ENCODE data around the gene HNRNPAB.

GRCh38 chr5:178222292-178222691 is 18.0 kb downstream of the HNRNPAB start:
- TF ChIP-seq, protein P1, sequence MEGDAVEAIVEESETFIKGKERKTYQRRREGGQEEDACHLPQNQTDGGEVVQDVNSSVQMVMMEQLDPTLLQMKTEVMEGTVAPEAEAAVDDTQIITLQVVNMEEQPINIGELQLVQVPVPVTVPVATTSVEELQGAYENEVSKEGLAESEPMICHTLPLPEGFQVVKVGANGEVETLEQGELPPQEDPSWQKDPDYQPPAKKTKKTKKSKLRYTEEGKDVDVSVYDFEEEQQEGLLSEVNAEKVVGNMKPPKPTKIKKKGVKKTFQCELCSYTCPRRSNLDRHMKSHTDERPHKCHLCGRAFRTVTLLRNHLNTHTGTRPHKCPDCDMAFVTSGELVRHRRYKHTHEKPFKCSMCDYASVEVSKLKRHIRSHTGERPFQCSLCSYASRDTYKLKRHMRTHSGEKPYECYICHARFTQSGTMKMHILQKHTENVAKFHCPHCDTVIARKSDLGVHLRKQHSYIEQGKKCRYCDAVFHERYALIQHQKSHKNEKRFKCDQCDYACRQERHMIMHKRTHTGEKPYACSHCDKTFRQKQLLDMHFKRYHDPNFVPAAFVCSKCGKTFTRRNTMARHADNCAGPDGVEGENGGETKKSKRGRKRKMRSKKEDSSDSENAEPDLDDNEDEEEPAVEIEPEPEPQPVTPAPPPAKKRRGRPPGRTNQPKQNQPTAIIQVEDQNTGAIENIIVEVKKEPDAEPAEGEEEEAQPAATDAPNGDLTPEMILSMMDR (IDR thresholded peaks at IDR 0.05), result no peak
- TF ChIP-seq POLR2A (IDR thresholded peaks at IDR 0.05), result no peak
